NCI-H226 (cell line): ENCODE data around the gene SETD3.

Experiments used
- DNase-seq: peaks from one replicate; pipeline ENCODE4 v3.0.0-alpha.2; 2015

Gene SETD3

GRCh38 chr14:99516156-99516870 is 35.7 kb upstream of the SETD3 start:
- no peak for DNase-seq

GRCh38 chr14:99515301-99516155 is 34.9 kb upstream of the SETD3 start:
- DNase-seq, result no peak

- DNase-seq, result no peak
These were observed 34.1 kb upstream of the SETD3 start for GRCh38 chr14:99514552-99515300.

GRCh38 chr14:99513946-99514551 is 33.4 kb upstream of the SETD3 start:
- DNase-seq, result no peak

GRCh38 chr14:99513183-99513694 is 32.6 kb upstream of the SETD3 start:
- DNase-seq, result no peak

- no peak for DNase-seq
These were observed 32.0 kb upstream of the SETD3 start for GRCh38 chr14:99512571-99513182.

- no peak for DNase-seq
These were observed 31.4 kb upstream of the SETD3 start for GRCh38 chr14:99512110-99512449.

GRCh38 chr14:99511421-99512109 is 30.9 kb upstream of the SETD3 start:
- DNase-seq, result no peak

- no peak for DNase-seq
These were observed 30.0 kb upstream of the SETD3 start for GRCh38 chr14:99510556-99511139.

- no peak for DNase-seq
These were observed 29.4 kb upstream of the SETD3 start for GRCh38 chr14:99509871-99510555.

- DNase-seq, result no peak
These were observed 28.4 kb upstream of the SETD3 start for GRCh38 chr14:99508896-99509629.

- DNase-seq, result no peak
These were observed 27.4 kb upstream of the SETD3 start for GRCh38 chr14:99507860-99508640.

- no peak for DNase-seq
These were observed 25.6 kb upstream of the SETD3 start for GRCh38 chr14:99506276-99506675.

GRCh38 chr14:99505089-99505488 is 24.4 kb upstream of the SETD3 start:
- no peak for DNase-seq

GRCh38 chr14:99503848-99504453 is 23.3 kb upstream of the SETD3 start:
- DNase-seq, result no peak

GRCh38 chr14:99502989-99503421 is 22.3 kb upstream of the SETD3 start:
- no peak for DNase-seq

GRCh38 chr14:99497894-99498293 is 17.2 kb upstream of the SETD3 start:
- DNase-seq, result no peak

- DNase-seq, result no peak
These were observed 16.7 kb upstream of the SETD3 start for GRCh38 chr14:99497341-99497740.

- no peak for DNase-seq
These were observed 3.4 kb upstream of the SETD3 start for GRCh38 chr14:99484106-99484505.
